GM19328 (cell line): Measurements from ENCODE around the gene OVCA2.
"Not testable (repeated sequence)": the region's sequence is repeated elsewhere in the genome, so short reads cannot be mapped to it uniquely, and the experiment has no call there.

Experiments used
- ATAC-seq: cut with Tn5 transposase; IDR thresholded peaks from one replicate; pipeline ENCODE4 v1.9.1; 2021; ENCODE audit warnings: mild to moderate bottlenecking, moderate library complexity; ENCODE audit not compliant: unreplicated experiment

Gene OVCA2

GRCh38 chr17:2013220-2013993 lies 28.4 kb upstream of the OVCA2 start:
- not testable (repeated sequence) for ATAC-seq

GRCh38 chr17:2013994-2014317 lies 27.9 kb upstream of the OVCA2 start:
- ATAC-seq: no peak

GRCh38 chr17:2015314-2015713 lies 26.5 kb upstream of the OVCA2 start:
- ATAC-seq: no peak

- ATAC-seq: no peak
Observed at GRCh38 chr17:2016494-2016893, 25.3 kb upstream of the OVCA2 start.

- ATAC-seq: no peak
Observed at GRCh38 chr17:2017274-2017941, 24.4 kb upstream of the OVCA2 start.

- ATAC-seq: no peak
Observed at GRCh38 chr17:2018716-2019510, 22.9 kb upstream of the OVCA2 start.

GRCh38 chr17:2019723-2020122 lies 22.1 kb upstream of the OVCA2 start:
- ATAC-seq: no peak

GRCh38 chr17:2020721-2021120 lies 21.1 kb upstream of the OVCA2 start:
- no peak for ATAC-seq

GRCh38 chr17:2022647-2023240 lies 19.1 kb upstream of the OVCA2 start:
- ATAC-seq: no peak

- no peak for ATAC-seq
Observed at GRCh38 chr17:2023256-2023655, 18.6 kb upstream of the OVCA2 start.

- no peak for ATAC-seq
Observed at GRCh38 chr17:2023692-2024571, 17.9 kb upstream of the OVCA2 start.

GRCh38 chr17:2024572-2025219 lies 17.1 kb upstream of the OVCA2 start:
- ATAC-seq: no peak

- ATAC-seq: no peak
Observed at GRCh38 chr17:2025220-2025621, 16.6 kb upstream of the OVCA2 start, which contains the start of gene RTN4RL1. TSS of gene RTN4RL1 (minus strand) at chr17:2025334. CDS start at chr17:2024865, 469 bp downstream.

GRCh38 chr17:2025622-2026309 lies 16.1 kb upstream of the OVCA2 start:
- ATAC-seq: no peak

GRCh38 chr17:2027528-2028233 lies 14.1 kb upstream of the OVCA2 start:
- no peak for ATAC-seq

GRCh38 chr17:2028234-2028614 lies 13.6 kb upstream of the OVCA2 start:
- no peak for ATAC-seq

GRCh38 chr17:2028737-2029136 lies 13.1 kb upstream of the OVCA2 start:
- ATAC-seq: no peak

GRCh38 chr17:2029911-2030778 lies 11.7 kb upstream of the OVCA2 start, which contains the start of gene DPH1:
TSS of gene DPH1 (plus strand) at chr17:2030153. CDS start at chr17:2030170, 17 bp downstream.
- ATAC-seq: no peak
